Uterus (tissue), 2 donors: ENCODE data around the gene TTLL3.

Source experiments
- CTCF ChIP-seq, 4 experiments: fragments of 200-600 bp in 2 of 4; fragments of 450-650 bp in 2 of 4; sonication (generic) in 2 of 4; IDR thresholded peaks; one replicate each; pipeline ENCODE4 v1.5.1; 2016 to 2019; ENCODE audit warnings: antibody characterized with exemption in 4 of 4, mild to moderate bottlenecking in 2 of 4, moderate library complexity in 1 of 4
- POLR2A ChIP-seq, 2 donors: fragments of 450-650 bp; IDR thresholded peaks; one replicate each; pipeline ENCODE4 v1.6.1; 2016; ENCODE audit warnings: antibody characterized with exemption in 2 of 2, mild to moderate bottlenecking in 1 of 2, moderate library complexity in 1 of 2

GRCh38 chr3:9761919-9762318, 48.1 kb upstream of the TTLL3 start:
- TF ChIP-seq POLR2A (IDR thresholded peaks at IDR 0.05) (no peak), CTCF (IDR thresholded peaks at IDR 0.05) (no peak)
